Mesothelial cell of epicardium (in vitro differentiated cells): ENCODE measurements around the gene SV2B. TPM values are rescaled to one million over a fixed set of nuclear protein-coding genes. Genes with fewer than 3 reads are reported as not detected.

ENCODE experiments used
- DNase-seq, 2 experiments: peaks; one replicate each; pipeline ENCODE4 v3.0.0; 2021; ENCODE audit warnings: low spot score in 2 of 2; ENCODE audit not compliant: unreplicated experiment in 2 of 2
- H3K27ac Mint-ChIP-seq: 2 replicates; pipeline ENCODE4 v1.8.0; 2021; ENCODE audit warnings: mixed read lengths
- H3K27me3 Mint-ChIP-seq: 2 replicates; pipeline ENCODE4 v1.8.0; 2021; ENCODE audit warnings: low read depth, mixed read lengths
- H3K36me3 Mint-ChIP-seq: 2 replicates; pipeline ENCODE4 v1.8.0; 2021; ENCODE audit warnings: mixed read lengths
- H3K4me1 Mint-ChIP-seq: 2 replicates; pipeline ENCODE4 v1.8.0; 2021; ENCODE audit warnings: mixed read lengths
- H3K4me3 Mint-ChIP-seq: 2 replicates; pipeline ENCODE4 v1.8.0; 2021; ENCODE audit warnings: mild to moderate bottlenecking, moderate library complexity, mixed read lengths
- H3K9me3 Mint-ChIP-seq: 2 replicates; pipeline ENCODE4 v1.8.0; 2021; ENCODE audit warnings: mixed read lengths
- total RNA-seq: library from RNA; stranded (reverse); gene quantifications from 3 replicates; pipeline ENCODE4 v1.2.1, GENCODE V29; 2021
- TF ChIP-seq, protein P1 (sequence below): fragments of 200-600 bp; sonication (generic); IDR thresholded peaks from one replicate; pipeline ENCODE4 v1.5.0; 2021; ENCODE audit warnings: antibody characterized with exemption; ENCODE audit not compliant: unreplicated experiment

SV2B gene
- total RNA-seq, 1 donor from 2014 or later, result 0.29 TPM

GRCh38 chr15:91283155-91283554, 183.1 kb downstream of the SV2B start:
- TF ChIP-seq, protein P1, sequence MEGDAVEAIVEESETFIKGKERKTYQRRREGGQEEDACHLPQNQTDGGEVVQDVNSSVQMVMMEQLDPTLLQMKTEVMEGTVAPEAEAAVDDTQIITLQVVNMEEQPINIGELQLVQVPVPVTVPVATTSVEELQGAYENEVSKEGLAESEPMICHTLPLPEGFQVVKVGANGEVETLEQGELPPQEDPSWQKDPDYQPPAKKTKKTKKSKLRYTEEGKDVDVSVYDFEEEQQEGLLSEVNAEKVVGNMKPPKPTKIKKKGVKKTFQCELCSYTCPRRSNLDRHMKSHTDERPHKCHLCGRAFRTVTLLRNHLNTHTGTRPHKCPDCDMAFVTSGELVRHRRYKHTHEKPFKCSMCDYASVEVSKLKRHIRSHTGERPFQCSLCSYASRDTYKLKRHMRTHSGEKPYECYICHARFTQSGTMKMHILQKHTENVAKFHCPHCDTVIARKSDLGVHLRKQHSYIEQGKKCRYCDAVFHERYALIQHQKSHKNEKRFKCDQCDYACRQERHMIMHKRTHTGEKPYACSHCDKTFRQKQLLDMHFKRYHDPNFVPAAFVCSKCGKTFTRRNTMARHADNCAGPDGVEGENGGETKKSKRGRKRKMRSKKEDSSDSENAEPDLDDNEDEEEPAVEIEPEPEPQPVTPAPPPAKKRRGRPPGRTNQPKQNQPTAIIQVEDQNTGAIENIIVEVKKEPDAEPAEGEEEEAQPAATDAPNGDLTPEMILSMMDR, result no peak
- Mint-ChIP-seq H3K4me1 (peaks cover 7% of the 10 kb centered on the region), H3K9me3 (no peaks in the 10 kb centered on the region), H3K4me3 (no peak overlapping the region), H3K36me3 (no peaks in the 10 kb centered on the region), H3K27me3 (peaks cover 55% of the 10 kb centered on the region), H3K27ac (no peak overlapping the region)
- DNase-seq, result no peak

- TF ChIP-seq, protein P1, result no peak
- Mint-ChIP-seq H3K9me3 (no peaks in the 10 kb centered on the region), H3K36me3 (no peaks in the 10 kb centered on the region), H3K4me3 (no peak overlapping the region), H3K4me1 (no peaks in the 10 kb centered on the region), H3K27me3 (peaks cover 60% of the 10 kb centered on the region), H3K27ac (no peak overlapping the region)
- DNase-seq, result no peak
Measured at GRCh38 chr15:91284758-91285466, 184.9 kb downstream of the SV2B start.

GRCh38 chr15:91289324-91289723, 189.3 kb downstream of the SV2B start:
- no peak overlapping the region for H3K4me3 Mint-ChIP-seq
- H3K27ac Mint-ChIP-seq, result no peak overlapping the region
- no peaks in the 10 kb centered on the region for H3K4me1 Mint-ChIP-seq
- DNase-seq, result no peak
- peaks cover 67% of the 10 kb centered on the region for H3K27me3 Mint-ChIP-seq
- TF ChIP-seq, protein P1, result no peak
- no peaks in the 10 kb centered on the region for H3K9me3 Mint-ChIP-seq
- no peaks in the 10 kb centered on the region for H3K36me3 Mint-ChIP-seq

DNA sequence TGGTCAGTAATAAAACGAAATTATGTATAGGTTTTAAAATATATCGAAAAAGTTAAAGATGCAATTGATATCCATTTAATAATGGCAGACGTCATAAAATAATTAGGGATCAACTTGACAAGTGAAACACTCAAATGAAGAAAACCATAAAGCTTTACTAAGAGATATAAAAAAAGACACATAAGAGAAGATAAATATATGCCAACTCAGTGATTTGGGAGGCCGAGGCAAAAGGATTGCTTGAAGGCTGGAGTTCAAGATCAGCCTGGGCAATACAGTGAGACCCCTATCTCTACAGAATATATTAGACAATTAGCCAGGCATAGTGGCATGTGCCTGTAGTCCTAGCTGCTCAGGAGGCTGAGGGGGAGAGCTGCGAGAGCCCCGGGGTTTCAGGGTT, 190.5 kb downstream of the SV2B start:
- TF ChIP-seq, protein P1, result no peak
- Mint-ChIP-seq H3K4me3 (no peak overlapping the region), H3K27me3 (peaks cover 71% of the 10 kb centered on the region), H3K4me1 (no peaks in the 10 kb centered on the region), H3K36me3 (no peaks in the 10 kb centered on the region), H3K9me3 (no peaks in the 10 kb centered on the region), H3K27ac (no peak overlapping the region)
- DNase-seq, result no peak

GRCh38 chr15:91291673-91292072, 191.6 kb downstream of the SV2B start:
- no peak overlapping the region for H3K27ac Mint-ChIP-seq
- no peaks in the 10 kb centered on the region for H3K4me1 Mint-ChIP-seq
- H3K36me3 Mint-ChIP-seq, result no peaks in the 10 kb centered on the region
- no peak for DNase-seq
- H3K9me3 Mint-ChIP-seq, result no peaks in the 10 kb centered on the region
- TF ChIP-seq, protein P1, result no peak
- no peak overlapping the region for H3K4me3 Mint-ChIP-seq
- H3K27me3 Mint-ChIP-seq, result peaks cover 71% of the 10 kb centered on the region
